Measurements from ENCODE around the gene KSR1.

DNA sequence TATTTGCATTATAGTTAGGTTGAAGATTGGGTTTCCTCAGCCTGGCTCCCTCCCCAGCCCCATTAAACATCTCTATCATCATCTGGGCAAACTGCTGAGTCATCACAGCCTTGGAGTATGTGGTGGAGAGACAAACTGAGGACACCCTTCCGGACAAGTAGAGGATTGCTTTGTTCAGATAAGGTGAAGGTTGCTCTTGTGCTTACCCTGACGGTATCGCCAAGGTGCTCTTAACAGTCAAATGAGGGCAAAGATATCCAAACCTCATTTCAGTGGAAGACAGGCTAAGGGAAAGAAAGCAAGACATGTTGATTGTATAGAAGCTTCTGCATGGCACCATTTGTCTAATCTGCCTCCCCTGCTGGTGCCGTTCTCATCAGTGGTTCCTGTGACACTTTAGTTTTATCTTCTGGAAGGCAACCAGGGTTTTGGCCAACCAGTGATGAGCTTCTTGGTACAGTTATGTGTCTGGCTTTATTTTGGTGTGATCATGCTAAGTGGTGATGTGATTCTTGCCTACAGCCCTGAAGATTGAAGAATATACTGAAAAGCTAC lies 117.8 kb downstream of the KSR1 start:
- TF ChIP-seq, protein P1, sequence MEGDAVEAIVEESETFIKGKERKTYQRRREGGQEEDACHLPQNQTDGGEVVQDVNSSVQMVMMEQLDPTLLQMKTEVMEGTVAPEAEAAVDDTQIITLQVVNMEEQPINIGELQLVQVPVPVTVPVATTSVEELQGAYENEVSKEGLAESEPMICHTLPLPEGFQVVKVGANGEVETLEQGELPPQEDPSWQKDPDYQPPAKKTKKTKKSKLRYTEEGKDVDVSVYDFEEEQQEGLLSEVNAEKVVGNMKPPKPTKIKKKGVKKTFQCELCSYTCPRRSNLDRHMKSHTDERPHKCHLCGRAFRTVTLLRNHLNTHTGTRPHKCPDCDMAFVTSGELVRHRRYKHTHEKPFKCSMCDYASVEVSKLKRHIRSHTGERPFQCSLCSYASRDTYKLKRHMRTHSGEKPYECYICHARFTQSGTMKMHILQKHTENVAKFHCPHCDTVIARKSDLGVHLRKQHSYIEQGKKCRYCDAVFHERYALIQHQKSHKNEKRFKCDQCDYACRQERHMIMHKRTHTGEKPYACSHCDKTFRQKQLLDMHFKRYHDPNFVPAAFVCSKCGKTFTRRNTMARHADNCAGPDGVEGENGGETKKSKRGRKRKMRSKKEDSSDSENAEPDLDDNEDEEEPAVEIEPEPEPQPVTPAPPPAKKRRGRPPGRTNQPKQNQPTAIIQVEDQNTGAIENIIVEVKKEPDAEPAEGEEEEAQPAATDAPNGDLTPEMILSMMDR (IDR thresholded peaks at IDR 0.05), result no peak
- TF ChIP-seq POLR2A (IDR thresholded peaks at IDR 0.05), result no peak
